Mesenchymal stem cell (in vitro differentiated cells and primary cell): Measurements from ENCODE around the gene REPS1.

ENCODE experiments used
- DNase-seq: peaks from one replicate; pipeline ENCODE4 v3.0.0-alpha.2; 2013
- H2AFZ ChIP-seq: one replicate; pipeline ENCODE4 v1.6.1; 2013; ENCODE audit warnings: low read depth, mild to moderate bottlenecking, control low read depth, inconsistent platforms, low read length, moderate library complexity
- H2AK5ac ChIP-seq: 2 replicates; pipeline ENCODE4 v1.6.1; 2013; ENCODE audit warnings: low read length, moderate library complexity, mild to moderate bottlenecking, inconsistent platforms; ENCODE audit not compliant: severe bottlenecking
- H2BK120ac ChIP-seq: one replicate; pipeline ENCODE4 v1.6.1; 2013; ENCODE audit warnings: low read depth, mild to moderate bottlenecking, inconsistent platforms, low read length, moderate library complexity
- H2BK12ac ChIP-seq, 2 experiments: one replicate each; pipeline ENCODE4 v1.6.1; 2013; ENCODE audit warnings: inconsistent platforms in 2 of 2, low read length in 2 of 2, mild to moderate bottlenecking in 2 of 2, moderate library complexity in 2 of 2, control low read depth in 1 of 2
- H2BK15ac ChIP-seq: one replicate; pipeline ENCODE4 v1.6.1; 2013; ENCODE audit warnings: mild to moderate bottlenecking, low read depth, inconsistent platforms; ENCODE audit not compliant: poor library complexity, severe bottlenecking
- H2BK5ac ChIP-seq: 2 replicates; pipeline ENCODE4 v1.6.1; 2013; ENCODE audit warnings: low read depth, mild to moderate bottlenecking, low read length, control low read depth, inconsistent platforms; ENCODE audit not compliant: poor library complexity, severe bottlenecking
- H3K14ac ChIP-seq, 2 experiments: one replicate each; pipeline ENCODE4 v1.6.1; 2013; ENCODE audit warnings: inconsistent platforms in 2 of 2, low read length in 2 of 2, control low read depth in 1 of 2, mild to moderate bottlenecking in 1 of 2, moderate library complexity in 1 of 2
- H3K18ac ChIP-seq, 2 experiments: one replicate each; pipeline ENCODE4 v1.6.1; 2013; ENCODE audit warnings: inconsistent platforms in 2 of 2, low read length in 2 of 2, control low read depth in 1 of 2, low read depth in 1 of 2, mild to moderate bottlenecking in 1 of 2
- H3K23ac ChIP-seq, 2 experiments: one replicate each; pipeline ENCODE4 v1.6.1; 2013; ENCODE audit warnings: inconsistent platforms in 2 of 2, low read length in 2 of 2, mild to moderate bottlenecking in 2 of 2, moderate library complexity in 2 of 2, control low read depth in 1 of 2
- H3K27ac ChIP-seq: 2 replicates; pipeline ENCODE4 v1.5.1; 2013; ENCODE audit warnings: mild to moderate bottlenecking, moderate library complexity, low read length, control low read depth, inconsistent platforms; ENCODE audit not compliant: poor library complexity, severe bottlenecking
- H3K27me3 ChIP-seq, 2 experiments: 2 replicates each; pipeline versions ENCODE4 v1.6.1 to v1.7.0; 2013; ENCODE audit warnings: low read length in 2 of 2, mild to moderate bottlenecking in 2 of 2, moderate library complexity in 2 of 2, control low read depth in 1 of 2, inconsistent platforms in 1 of 2; ENCODE audit not compliant: control insufficient read depth in 1 of 2, insufficient read depth in 1 of 2
- H3K36me3 ChIP-seq, 2 experiments: 2 replicates each; pipeline versions ENCODE4 v1.6.1 to v1.7.0; 2013; ENCODE audit warnings: low read length in 2 of 2, control low read depth in 1 of 2, inconsistent platforms in 1 of 2, low read depth in 1 of 2, mild to moderate bottlenecking in 1 of 2; ENCODE audit not compliant: insufficient read depth in 2 of 2, control insufficient read depth in 1 of 2
- H3K4ac ChIP-seq, 2 experiments: one replicate each; pipeline ENCODE4 v1.6.1; 2013; ENCODE audit warnings: inconsistent platforms in 2 of 2, low read length in 2 of 2, mild to moderate bottlenecking in 2 of 2, moderate library complexity in 2 of 2, control low read depth in 1 of 2, low read depth in 1 of 2
- H3K4me1 ChIP-seq: 2 replicates; pipeline ENCODE4 v1.6.1; 2013; ENCODE audit warnings: low read depth, low read length, control low read depth; ENCODE audit not compliant: control insufficient read depth, insufficient read depth
- H3K4me2 ChIP-seq: 2 replicates; pipeline ENCODE4 v1.6.1; 2013; ENCODE audit warnings: low read length, mild to moderate bottlenecking, inconsistent platforms; ENCODE audit not compliant: poor library complexity, severe bottlenecking
- H3K4me3 ChIP-seq, 2 experiments: 2 replicates each; pipeline versions ENCODE4 v1.5.1 to v1.7.0; 2013; ENCODE audit warnings: low read length in 2 of 2, mild to moderate bottlenecking in 2 of 2, control low read depth in 1 of 2, low read depth in 1 of 2; ENCODE audit not compliant: insufficient read depth in 1 of 2
- H3K79me1 ChIP-seq: replicated peaks from 2 replicates; pipeline ENCODE4 v1.6.1; 2013; ENCODE audit warnings: mild to moderate bottlenecking, control low read depth, low read length, inconsistent platforms; ENCODE audit not compliant: poor library complexity, severe bottlenecking
- H3K9ac ChIP-seq: 2 replicates; pipeline ENCODE4 v1.7.0; 2013; ENCODE audit warnings: mild to moderate bottlenecking, low read length, moderate library complexity
- H3K9me3 ChIP-seq: 2 replicates; pipeline ENCODE4 v1.7.0; 2013; ENCODE audit warnings: mild to moderate bottlenecking, low read length; ENCODE audit not compliant: control insufficient read depth
- H4K8ac ChIP-seq: one replicate; pipeline ENCODE4 v1.6.1; 2013; ENCODE audit warnings: inconsistent platforms, mild to moderate bottlenecking, low read length, moderate library complexity
- H4K91ac ChIP-seq: one replicate; pipeline ENCODE4 v1.6.1; 2013; ENCODE audit warnings: mild to moderate bottlenecking, low read length, inconsistent platforms
- WGBS: methylation state at CpG from one replicate; pipeline ENCODE4 v1.1.7; 2013; ENCODE audit warnings: mixed read lengths; 5-methylcytosine and 5-hydroxymethylcytosine counted together

REPS1 gene

GRCh38 chr6:138957903-138958302 is 30.1 kb downstream of the REPS1 start:
- H2BK120ac ChIP-seq, result no peak overlapping the region
- H3K27me3 ChIP-seq, result no peaks in the 10 kb centered on the region
- H3K4me2 ChIP-seq, result no peak overlapping the region
- H2BK15ac ChIP-seq, result no peak overlapping the region
- 96% methylated on average over 2 of the region's 2 CpGs for WGBS
- H3K36me3 ChIP-seq, result no peaks in the 10 kb centered on the region
- no peak for DNase-seq
- H3K9me3 ChIP-seq, result no peaks in the 10 kb centered on the region
- no peak overlapping the region for H2AK5ac ChIP-seq
- H3K4me1 ChIP-seq, result no peaks in the 10 kb centered on the region
- no peak overlapping the region for H3K14ac ChIP-seq
- no peak overlapping the region for H3K27ac ChIP-seq
- H2BK12ac ChIP-seq, result no peak overlapping the region
- no peak overlapping the region for H3K18ac ChIP-seq
- peaks cover 18% of the 10 kb centered on the region for H3K79me1 ChIP-seq
- H3K9ac ChIP-seq, result peak overlapping the region; percentile 26
- H4K8ac ChIP-seq, result no peak overlapping the region
- no peak overlapping the region for H2BK5ac ChIP-seq
- H4K91ac ChIP-seq, result no peak overlapping the region
- no peak overlapping the region for H3K4ac ChIP-seq
- no peak overlapping the region for H3K23ac ChIP-seq
- H2AFZ ChIP-seq, result no peak overlapping the region
- H3K4me3 ChIP-seq, result no peak overlapping the region

- Histone ChIP-seq H3K14ac (no peak overlapping the region), H3K4me3 (no peak overlapping the region)
- WGBS, result 100% methylated on average over 1 of the region's 2 CpGs
Observed at GRCh38 chr6:138957484-138957883, 30.6 kb downstream of the REPS1 start.

GRCh38 chr6:138956244-138956924 is 31.7 kb downstream of the REPS1 start:
- Histone ChIP-seq H3K18ac (no peak overlapping the region), H3K9ac (peak overlapping the region; percentile 24), H3K4me3 (no peak overlapping the region), H2BK12ac (no peak overlapping the region), H3K79me1 (peaks cover 14% of the 10 kb centered on the region), H3K14ac (no peak overlapping the region), H3K4me2 (no peak overlapping the region), H3K27me3 (no peaks in the 10 kb centered on the region), H3K36me3 (no peaks in the 10 kb centered on the region), H2BK5ac (no peak overlapping the region), H3K27ac (no peak overlapping the region), H3K4me1 (no peaks in the 10 kb centered on the region), H2AFZ (no peak overlapping the region), H2BK120ac (no peak overlapping the region), H2BK15ac (no peak overlapping the region), H3K9me3 (no peaks in the 10 kb centered on the region), H3K4ac (no peak overlapping the region), H2AK5ac (no peak overlapping the region), H3K23ac (no peak overlapping the region), H4K91ac (no peak overlapping the region), H4K8ac (no peak overlapping the region)
- DNase-seq, result no peak
- 89% methylated on average over 3 of the region's 3 CpGs for whole genome bisulfite sequencing

More at GRCh38 chr6:138957484-138957883, 30.6 kb downstream of the REPS1 start:
- Histone ChIP-seq H2AK5ac (no peak overlapping the region), H3K79me1 (peaks cover 17% of the 10 kb centered on the region), H3K27me3 (no peaks in the 10 kb centered on the region), H3K36me3 (no peaks in the 10 kb centered on the region), H4K91ac (no peak overlapping the region), H2BK12ac (no peak overlapping the region), H3K23ac (no peak overlapping the region), H3K4me1 (no peaks in the 10 kb centered on the region), H4K8ac (no peak overlapping the region), H3K9ac (peak overlapping the region; percentile 24), H2BK120ac (no peak overlapping the region), H2BK15ac (no peak overlapping the region), H3K27ac (no peak overlapping the region), H2BK5ac (no peak overlapping the region), H3K4ac (no peak overlapping the region), H3K9me3 (no peaks in the 10 kb centered on the region), H2AFZ (no peak overlapping the region), H3K18ac (no peak overlapping the region), H3K4me2 (no peak overlapping the region)
- no peak for DNase-seq

- peaks cover 15% of the 10 kb centered on the region for H3K79me1 ChIP-seq
- H2AFZ ChIP-seq, result no peak overlapping the region
- H3K9ac ChIP-seq, result no peak overlapping the region
- no peak overlapping the region for H2BK120ac ChIP-seq
- no peak overlapping the region for H3K14ac ChIP-seq
- no peak overlapping the region for H2BK5ac ChIP-seq
- no peak overlapping the region for H3K4me2 ChIP-seq
- H3K36me3 ChIP-seq, result no peaks in the 10 kb centered on the region
- no peak overlapping the region for H4K91ac ChIP-seq
- no peaks in the 10 kb centered on the region for H3K27me3 ChIP-seq
- no peak overlapping the region for H3K23ac ChIP-seq
- H2BK15ac ChIP-seq, result no peak overlapping the region
- no peak overlapping the region for H4K8ac ChIP-seq
- H3K4me1 ChIP-seq, result no peaks in the 10 kb centered on the region
- no peak for DNase-seq
- H2BK12ac ChIP-seq, result no peak overlapping the region
- no peak overlapping the region for H3K18ac ChIP-seq
- no peaks in the 10 kb centered on the region for H3K9me3 ChIP-seq
- H3K4me3 ChIP-seq, result no peak overlapping the region
- H3K27ac ChIP-seq, result no peak overlapping the region
- H3K4ac ChIP-seq, result no peak overlapping the region
- H2AK5ac ChIP-seq, result no peak overlapping the region
Observed at GRCh38 chr6:138955262-138955661, 32.8 kb downstream of the REPS1 start.
